GM21526 (cell line): Measurements from ENCODE around the gene EIF3J.

Experiments
- ATAC-seq: cut with Tn5 transposase; IDR thresholded peaks from one replicate; pipeline ENCODE4 v1.9.1; 2021; ENCODE audit warnings: moderate library complexity; ENCODE audit not compliant: unreplicated experiment, low FRiP score

EIF3J gene

DNA sequence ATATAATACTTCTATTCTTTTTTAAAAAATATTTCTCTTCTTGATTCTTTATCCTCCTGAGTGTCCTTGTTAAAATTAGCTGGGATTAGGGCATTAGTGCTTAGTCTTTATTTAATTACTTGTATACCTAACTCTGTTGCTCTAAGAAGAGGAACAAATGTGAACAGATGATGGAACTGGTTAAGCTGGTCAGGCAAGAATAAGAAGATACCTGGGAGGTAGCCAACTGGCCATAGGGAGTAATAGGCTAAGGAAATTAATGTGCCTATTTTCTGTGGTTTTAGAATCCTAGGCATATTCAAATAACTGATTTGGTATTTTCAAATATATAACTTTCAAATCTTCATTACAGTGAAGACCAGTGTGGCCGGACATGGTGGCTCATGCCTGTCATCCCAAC lies 54.4 kb downstream of the EIF3J start:
- ATAC-seq, result no peak

DNA sequence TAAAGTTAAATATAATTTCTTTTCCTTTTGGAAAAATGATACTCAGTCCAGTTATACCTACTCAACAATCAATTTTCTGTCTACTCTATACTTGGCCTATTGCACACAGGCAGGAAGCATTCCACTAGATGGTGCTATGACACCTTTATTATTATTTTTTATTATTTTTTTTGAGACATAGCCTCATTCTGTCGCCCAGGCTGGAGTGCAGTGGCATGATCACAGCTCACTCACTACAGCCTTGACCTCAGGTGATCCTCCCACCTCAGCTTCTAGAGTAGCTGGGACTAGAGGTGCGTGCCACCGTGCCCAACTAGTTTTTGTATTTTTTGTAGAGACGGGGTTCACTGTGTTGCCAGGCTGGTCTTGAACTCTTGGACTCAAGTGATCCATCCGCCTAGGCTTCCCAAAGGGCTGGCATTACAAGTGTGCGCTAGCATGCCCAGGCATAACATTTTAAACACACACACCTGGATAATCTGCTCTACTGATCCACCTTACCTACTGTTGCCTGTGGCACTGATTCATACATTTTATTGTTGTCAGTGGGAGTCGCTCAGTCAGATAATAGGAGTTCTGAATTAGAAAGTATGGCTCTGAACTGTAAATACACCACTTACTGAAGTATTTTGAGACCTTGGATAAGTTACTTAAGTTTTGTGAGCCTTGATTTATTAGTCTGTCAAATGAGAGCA lies 56.2 kb downstream of the EIF3J start:
- ATAC-seq, result no peak

DNA sequence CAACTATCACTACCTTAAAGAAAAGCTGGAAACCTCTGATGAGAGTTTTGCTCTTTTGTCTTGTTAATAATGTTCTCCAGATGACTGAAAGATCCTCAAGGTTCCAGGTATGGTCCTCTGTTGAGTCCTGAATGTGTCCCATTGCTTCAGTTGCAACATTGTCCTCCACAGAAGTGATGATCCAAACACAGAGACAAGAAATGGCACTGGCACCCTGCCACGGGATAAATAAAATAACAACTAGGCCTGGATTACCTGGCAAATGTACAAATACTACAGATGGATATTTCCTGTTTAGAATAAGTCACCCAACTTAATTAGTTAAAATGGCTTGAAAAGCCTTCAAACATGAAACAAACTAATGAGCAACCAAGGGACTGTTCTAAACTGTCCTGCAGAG lies 58.3 kb downstream of the EIF3J start:
- ATAC-seq, result no peak

DNA sequence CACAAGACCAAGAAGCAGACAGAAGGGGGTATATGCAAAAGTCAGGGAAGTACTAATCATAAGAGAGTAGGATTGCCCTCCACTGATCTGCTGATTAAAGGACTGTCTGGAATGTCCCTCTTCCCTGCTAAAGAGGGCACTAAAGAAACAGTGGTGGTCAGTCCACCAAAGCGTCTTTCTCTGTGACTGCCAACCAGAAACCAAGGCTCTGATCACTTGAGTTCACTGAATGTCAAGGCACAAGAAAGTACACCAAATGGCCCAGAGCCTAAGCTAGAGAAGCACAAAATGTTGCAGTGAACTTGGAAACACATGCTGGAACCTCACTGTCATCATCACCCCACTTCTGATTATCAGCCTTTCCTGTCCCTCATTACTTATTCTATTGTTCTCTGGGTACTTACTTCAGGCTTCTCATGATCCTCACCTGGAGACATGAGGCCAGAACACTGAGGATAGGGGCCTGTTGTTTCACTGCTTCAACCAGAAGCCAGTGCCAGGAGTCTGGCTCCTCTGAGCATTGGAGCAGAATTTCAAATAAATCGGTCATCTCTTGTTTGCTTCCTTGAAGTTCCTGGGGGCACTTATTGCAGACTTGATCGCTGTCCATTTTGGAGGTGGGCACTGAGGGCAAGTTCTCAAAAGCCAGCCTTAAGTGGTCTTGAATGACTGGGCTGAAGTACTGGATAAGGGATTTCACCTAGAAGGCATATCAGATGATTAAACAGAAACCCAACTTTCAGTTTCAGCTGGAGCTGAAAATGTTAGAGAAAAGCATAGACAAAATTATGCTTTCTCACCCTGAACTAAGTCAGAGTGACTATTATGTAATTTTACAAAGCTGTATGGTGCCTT lies 58.9 kb downstream of the EIF3J start:
- no peak for ATAC-seq

DNA sequence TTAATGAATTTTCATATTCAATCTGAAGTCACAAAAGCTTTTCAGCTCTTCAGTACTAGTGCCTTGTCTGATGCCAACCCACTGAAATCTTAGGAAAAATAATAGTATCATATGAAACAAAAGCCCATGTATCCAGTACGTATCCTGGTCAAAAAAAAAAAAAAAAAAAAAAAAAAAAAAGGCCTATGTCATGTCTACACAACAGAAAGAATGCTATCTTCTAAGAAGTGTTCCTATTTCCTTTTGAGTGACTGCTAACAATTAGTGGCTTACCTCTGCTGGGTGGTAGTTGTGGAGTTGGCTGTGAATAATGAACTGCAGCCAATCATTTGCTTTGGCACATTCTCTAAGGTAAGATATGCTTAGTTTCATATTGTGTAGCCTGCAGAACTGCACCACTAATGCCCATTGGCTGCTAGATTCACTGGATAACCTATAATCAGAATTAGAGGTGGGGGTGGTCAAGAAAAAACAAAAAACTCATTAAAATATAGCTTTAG lies 59.6 kb downstream of the EIF3J start:
- ATAC-seq, result no peak

DNA sequence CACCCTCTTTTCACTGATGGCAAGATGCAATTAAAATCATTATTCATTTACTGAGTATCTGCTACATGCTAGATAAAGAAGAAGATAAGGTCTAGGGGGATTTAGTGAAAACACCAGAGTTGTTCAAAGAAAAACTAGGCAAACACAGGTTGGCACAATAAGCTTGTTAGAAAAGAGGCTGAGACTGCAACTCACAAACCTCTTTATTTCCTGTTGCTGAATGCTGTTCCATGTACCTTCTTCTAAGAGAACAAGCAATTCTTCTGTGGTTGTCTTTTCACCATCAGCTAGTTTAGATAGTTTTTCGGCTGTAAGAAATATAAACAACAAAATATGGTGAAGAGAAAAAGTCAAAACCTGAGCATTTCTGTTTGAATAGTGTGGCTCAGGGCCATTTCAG lies 61.1 kb downstream of the EIF3J start:
- no peak for ATAC-seq

DNA sequence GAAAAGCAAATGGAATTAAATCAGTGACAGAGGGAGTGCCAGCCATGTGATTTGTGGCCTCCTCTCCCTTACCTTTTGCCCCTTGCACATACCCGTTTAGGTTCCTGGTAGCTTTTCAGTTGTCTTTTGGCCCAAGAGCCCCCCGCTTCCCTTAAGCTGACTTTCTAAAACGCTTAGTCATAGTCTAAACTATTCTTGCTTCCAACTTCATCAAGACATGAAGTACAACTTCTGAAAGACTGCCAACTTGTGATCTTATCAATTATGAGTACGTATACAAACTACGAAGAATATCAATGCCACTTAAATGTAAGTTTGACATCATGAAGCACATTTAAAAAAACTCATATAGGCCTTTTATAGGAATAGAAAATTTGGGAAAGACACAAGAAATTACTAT lies 61.9 kb downstream of the EIF3J start:
- no peak for ATAC-seq

DNA sequence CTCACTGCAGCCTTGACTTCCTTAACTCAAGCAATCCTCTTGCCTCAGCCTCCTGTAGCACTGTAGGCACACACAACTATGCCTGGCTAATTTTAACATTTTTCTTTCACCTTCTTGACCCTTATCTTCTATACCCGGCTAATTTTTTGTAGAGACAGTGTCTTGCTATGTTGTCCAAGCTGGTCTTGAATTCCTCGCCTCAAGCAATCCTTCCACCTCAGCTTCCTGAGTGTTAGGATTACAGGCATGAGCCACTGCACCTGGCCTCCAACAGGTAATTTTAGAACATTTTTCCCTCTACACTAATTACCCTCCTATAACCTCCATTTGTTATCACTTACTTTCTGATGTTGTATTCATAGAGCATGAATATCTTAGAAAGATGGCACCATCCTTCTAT lies 66.2 kb downstream of the EIF3J start:
- ATAC-seq, result no peak

DNA sequence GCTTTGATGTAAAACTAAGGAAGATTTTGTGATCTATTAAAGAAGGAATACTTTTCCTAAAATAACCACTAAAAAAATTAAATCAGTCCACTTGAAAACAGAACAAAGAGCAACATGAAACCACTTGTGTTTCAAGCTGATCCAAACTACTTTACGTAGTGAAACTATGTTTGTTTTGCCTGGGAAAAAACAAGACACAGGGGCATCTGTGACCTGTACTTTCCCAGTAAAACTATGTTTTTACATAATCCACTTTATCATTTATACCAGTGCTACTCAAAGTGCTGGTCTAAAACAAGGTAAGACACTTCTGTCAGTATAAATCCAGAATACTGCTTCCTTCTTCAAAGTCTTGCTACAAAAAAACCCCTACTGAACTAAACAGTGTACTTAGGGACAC lies 69.8 kb downstream of the EIF3J start:
- no peak for ATAC-seq
